Astrocyte (in vitro differentiated cells and primary cell): ENCODE data around the gene LARGE1.

Source experiments
- CTCF ChIP-seq: IDR thresholded peaks from 2 replicates; pipeline ENCODE4 v1.5.1; 2011; ENCODE audit warnings: low read depth, mild to moderate bottlenecking, inconsistent platforms, low read length, moderate library complexity; ENCODE audit not compliant: insufficient read depth
- EZH2 ChIP-seq: IDR thresholded peaks from 2 replicates; pipeline ENCODE4 v1.6.1; 2012; ENCODE audit warnings: mild to moderate bottlenecking, low read length, inconsistent platforms; ENCODE audit not compliant: insufficient read depth

DNA sequence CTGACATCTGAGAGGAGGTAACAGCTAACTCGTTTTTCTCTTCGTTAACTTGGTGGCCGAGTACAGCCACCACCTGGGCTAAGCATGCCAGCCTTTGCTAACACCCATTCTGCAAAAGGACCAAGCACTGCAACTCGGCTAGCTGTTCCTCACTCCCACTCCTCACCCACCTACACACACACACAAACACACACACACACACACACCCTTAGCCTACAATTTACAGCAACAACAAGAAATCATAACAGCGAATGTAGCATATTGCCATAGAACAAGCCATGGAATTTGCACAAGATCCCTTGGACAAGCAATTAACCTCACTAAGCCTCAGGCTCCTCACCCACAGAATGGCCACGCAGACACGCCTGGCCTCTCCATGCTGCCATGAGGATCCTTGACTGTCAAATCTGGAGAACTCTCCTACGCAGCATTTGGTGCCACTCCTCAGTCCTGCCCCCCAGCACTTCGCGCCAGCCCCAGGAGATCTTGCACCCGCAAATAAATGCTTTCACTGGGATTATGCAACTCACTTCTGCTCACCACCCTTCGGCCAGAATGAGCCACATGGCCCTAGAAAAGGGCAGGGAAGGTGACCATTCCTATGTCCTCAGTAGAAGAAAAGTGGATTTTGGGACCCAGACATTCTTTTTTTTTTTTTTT, 58.9 kb downstream of the LARGE1 start:
- no peak for TF ChIP-seq CTCF
- TF ChIP-seq EZH2, result no peak
